Choroid plexus epithelial cell (primary cell): Measurements from ENCODE around the gene PXDC1.

Source experiments
- DNase-seq: peaks from one replicate; pipeline ENCODE4 v3.0.0-alpha.2; 2010; ENCODE audit warnings: low read depth
- H3K4me3 ChIP-seq: 2 replicates; pipeline ENCODE4 v1.5.1; 2011; ENCODE audit warnings: low read depth, mild to moderate bottlenecking, control low read depth, low read length, moderate library complexity
- CTCF ChIP-seq: conservative IDR thresholded peaks from 2 replicates; pipeline ENCODE4 v1.5.1; 2011; ENCODE audit warnings: low read depth, mild to moderate bottlenecking, control low read depth, inconsistent platforms, low read length, moderate library complexity

The PXDC1 gene

GRCh38 chr6:3781504-3781903, 30.0 kb upstream of the PXDC1 start:
- no peak overlapping the region for H3K4me3 ChIP-seq
- DNase-seq, result no peak
- no peak for TF ChIP-seq CTCF

- H3K4me3 ChIP-seq, result no peak overlapping the region
- no peak for DNase-seq
- TF ChIP-seq CTCF, result no peak
Measured at GRCh38 chr6:3779574-3779849, 28.0 kb upstream of the PXDC1 start.

- no peak for DNase-seq
- TF ChIP-seq CTCF, result no peak
Measured at GRCh38 chr6:3778701-3779573, 27.4 kb upstream of the PXDC1 start.

DNA sequence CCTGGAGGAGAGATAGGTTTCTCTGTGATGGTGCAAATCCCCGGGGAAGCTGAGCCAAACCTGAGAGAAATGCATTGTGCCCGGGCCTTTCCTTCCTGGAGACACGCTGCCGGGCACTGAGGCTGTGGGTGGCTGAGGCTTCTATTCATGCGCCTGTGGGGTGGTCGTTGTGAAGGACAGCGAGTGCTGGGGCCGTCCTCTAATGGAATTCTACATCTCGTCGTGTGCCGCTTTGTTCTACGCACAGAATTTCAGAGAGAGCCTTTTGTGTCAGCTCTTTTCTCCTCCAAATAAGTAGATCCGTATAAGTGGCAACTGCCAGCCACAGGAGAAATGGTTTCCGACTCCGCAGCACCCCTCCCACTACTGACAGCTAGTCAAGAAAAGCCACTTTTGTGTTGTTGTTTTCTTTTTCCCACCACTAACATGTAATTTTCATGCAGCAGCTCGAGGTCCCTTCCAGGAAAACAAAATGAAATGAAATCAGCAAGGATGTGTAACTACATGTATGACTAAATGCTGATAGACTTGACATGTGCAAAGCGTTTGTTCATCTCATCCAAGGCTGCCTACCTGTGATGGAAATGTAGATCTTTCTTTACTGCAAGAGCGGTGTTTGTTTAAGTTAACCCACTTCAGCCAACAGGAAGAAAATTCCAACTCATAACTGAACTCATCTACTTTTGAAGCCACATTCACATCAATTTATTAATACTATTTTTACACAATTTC, 26.4 kb upstream of the PXDC1 start:
- DNase-seq, result no peak
- no peak for TF ChIP-seq CTCF
- no peak overlapping the region for H3K4me3 ChIP-seq

More at GRCh38 chr6:3778701-3779573, 27.4 kb upstream of the PXDC1 start:
- no peak overlapping the region for H3K4me3 ChIP-seq

DNA sequence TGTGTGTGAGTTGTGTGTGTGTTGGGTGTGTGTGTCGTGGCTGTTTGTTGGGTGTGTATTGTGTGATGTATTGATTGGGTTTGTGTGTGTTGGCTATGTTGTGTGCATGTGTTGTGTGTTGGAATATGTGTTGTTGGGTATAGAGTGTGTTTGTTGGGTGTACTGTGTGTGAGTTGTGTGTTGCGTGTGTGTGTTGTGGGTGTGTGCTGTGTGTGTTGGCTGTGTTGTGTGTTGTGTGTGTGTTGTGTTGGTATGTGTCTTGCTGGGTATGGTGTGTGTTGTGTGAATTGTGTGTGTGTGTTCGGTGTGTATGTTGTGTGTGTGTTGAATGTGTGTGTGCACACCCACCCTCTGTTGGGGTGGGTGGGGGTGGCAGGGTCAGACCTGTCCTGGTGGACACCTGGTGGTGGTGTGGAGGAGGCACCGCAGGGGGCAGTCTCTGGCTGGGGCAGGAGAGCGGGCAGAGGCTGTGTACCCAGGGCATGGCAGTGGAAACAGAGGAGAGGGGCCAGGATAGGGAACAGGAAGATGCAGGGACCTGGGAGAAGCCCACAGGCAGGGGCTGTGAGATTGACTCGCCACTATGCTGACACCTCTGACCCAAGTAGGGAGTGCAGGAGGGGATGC, 25.5 kb upstream of the PXDC1 start:
- H3K4me3 ChIP-seq, result no peak overlapping the region
- TF ChIP-seq CTCF, result no peak
- DNase-seq, result no peak

DNA sequence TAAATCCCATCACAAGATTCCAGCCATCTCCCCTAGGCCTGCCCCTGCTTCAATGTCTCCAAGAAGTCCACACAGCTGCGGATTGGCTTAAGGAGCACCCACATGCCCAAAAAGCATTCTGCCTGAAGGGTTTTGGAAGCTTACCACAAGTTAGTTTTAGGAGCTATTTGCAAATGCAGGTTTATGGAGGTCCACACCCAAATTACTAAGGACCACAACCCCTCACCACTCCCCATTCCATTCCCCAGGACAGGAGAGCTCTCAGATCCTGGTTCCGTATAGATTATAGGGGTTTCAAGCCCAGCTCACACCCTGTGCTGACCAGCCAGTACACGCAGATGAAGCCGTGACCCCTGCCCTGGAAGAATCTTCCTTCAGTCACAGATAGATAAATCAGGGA, 24.3 kb upstream of the PXDC1 start:
- no peak for DNase-seq
- H3K4me3 ChIP-seq, result no peak overlapping the region
- TF ChIP-seq CTCF, result no peak
